H1 (cell line): ENCODE measurements around the gene CORO1C. TPM values are rescaled to one million over a fixed set of nuclear protein-coding genes. Genes with fewer than 3 reads are reported as not detected.

Source experiments
- CTCF ChIA-PET: fragments of 300-600 bp; sonication (Branson Sonifier 250); formaldehyde crosslinking; loops from one replicate; lab custom pipeline; 2021; ENCODE audit not compliant: partially characterized antibody; lab: Charles Lee
- POLR2A ChIA-PET: fragments of 300-600 bp; sonication (Branson Sonifier 250); formaldehyde crosslinking; loops from one replicate; lab custom pipeline; 2021; ENCODE audit warnings: inconsistent platforms; ENCODE audit not compliant: partially characterized antibody; lab: Charles Lee
- DNase-seq, 2 experiments: peaks; one replicate each; pipeline versions ENCODE4 v3.0.0 to v3.0.0-alpha.2; 2010 to 2022; ENCODE audit warnings: low spot score in 2 of 2, low read depth in 1 of 2, mixed read lengths in 1 of 2
- FAIRE-seq: peaks from 2 replicates; lab custom pipeline; 2011; peaks lifted over from hg19 to GRCh38; lab: Jason Lieb, UNC
- H2AFZ ChIP-seq: 2 replicates; pipeline ENCODE4 v1.8.1; 2012; ENCODE audit warnings: low read length, inconsistent platforms
- H2AK5ac ChIP-seq: 2 replicates; pipeline ENCODE4 v1.6.1; 2013; ENCODE audit warnings: low read depth, low read length
- H2BK120ac ChIP-seq: replicated peaks from 2 replicates; pipeline ENCODE3; 2013; ENCODE audit warnings: low read depth, low read length, inconsistent platforms
- H2BK12ac ChIP-seq: 2 replicates; pipeline ENCODE4 v1.6.1; 2013; ENCODE audit warnings: low read depth, low read length
- H2BK15ac ChIP-seq: 2 replicates; pipeline ENCODE4 v1.6.1; 2013; ENCODE audit warnings: low read length
- H2BK20ac ChIP-seq: 2 replicates; pipeline ENCODE4 v1.6.1; 2013; ENCODE audit warnings: low read length
- H2BK5ac ChIP-seq: 2 replicates; pipeline ENCODE4 v1.6.1; 2013; ENCODE audit warnings: low read depth, low read length
- H3K14ac ChIP-seq: 2 replicates; pipeline ENCODE4 v1.6.1; 2013; ENCODE audit warnings: inconsistent platforms; ENCODE audit not compliant: insufficient read length
- H3K18ac ChIP-seq: 2 replicates; pipeline ENCODE4 v1.6.1; 2013; ENCODE audit warnings: low read length; ENCODE audit errors: extremely low read depth
- H3K23ac ChIP-seq: 2 replicates; pipeline ENCODE4 v1.6.1; 2013; ENCODE audit warnings: inconsistent platforms; ENCODE audit not compliant: insufficient read length
- H3K23me2 ChIP-seq: 2 replicates; pipeline ENCODE4 v1.6.1; 2013; ENCODE audit warnings: low read depth, low read length
- H3K27ac ChIP-seq: 2 replicates; pipeline ENCODE4 v1.6.1; 2011; ENCODE audit warnings: low read depth, low read length, inconsistent platforms
- H3K27me3 ChIP-seq, 4 experiments: replicated peaks in 1 of 4; 1 replicate in 1 of 4; 2 replicates in 3 of 4; pipeline versions ENCODE4 v1.6.1 to v1.8.1; 2011 to 2013; ENCODE audit warnings: low read length in 3 of 4, mild to moderate bottlenecking in 3 of 4, inconsistent platforms in 2 of 4, mixed read lengths in 2 of 4, moderate library complexity in 1 of 4; ENCODE audit not compliant: control insufficient read depth in 3 of 4, insufficient read depth in 3 of 4; ENCODE audit errors: extremely low read depth in 1 of 4
- H3K36me3 ChIP-seq, 4 experiments: 2 replicates each; pipeline versions ENCODE4 v1.6.1 to v1.8.1; 2011 to 2013; ENCODE audit warnings: mild to moderate bottlenecking in 4 of 4, low read length in 3 of 4, moderate library complexity in 2 of 4, control low read depth in 1 of 4, inconsistent platforms in 1 of 4; ENCODE audit not compliant: insufficient read depth in 4 of 4, control insufficient read depth in 2 of 4
- H3K4ac ChIP-seq: replicated peaks from 2 replicates; pipeline ENCODE3; 2013; ENCODE audit warnings: low read length, low read depth, mixed read lengths, inconsistent platforms; ENCODE audit not compliant: insufficient read length
- H3K4me1 ChIP-seq, 4 experiments: replicated peaks in 1 of 4; 1 replicate in 1 of 4; 2 replicates in 3 of 4; pipeline versions ENCODE4 v1.6.1 to v1.8.1; 2011 to 2013; ENCODE audit warnings: low read length in 3 of 4, inconsistent platforms in 2 of 4, mixed read lengths in 1 of 4; ENCODE audit not compliant: insufficient read depth in 4 of 4, control insufficient read depth in 3 of 4
- H3K4me2 ChIP-seq, 2 experiments: 2 replicates each; pipeline versions ENCODE4 v1.6.1 to v1.8.1; 2011 to 2013; ENCODE audit warnings: low read depth in 2 of 2, low read length in 2 of 2, control low read depth in 1 of 2, inconsistent platforms in 1 of 2, mild to moderate bottlenecking in 1 of 2; ENCODE audit not compliant: insufficient read depth in 1 of 2
- H3K4me3 ChIP-seq, 4 experiments: fragments of 200-600, 300-600 bp in 1 of 4; sonication (generic), shearing (Covaris generic), sonication (Bioruptor Twin) in 1 of 4; 2 replicates each; pipeline versions ENCODE4 v1.5.1 to v1.8.1; 2011 to 2016; ENCODE audit warnings: low read length in 4 of 4, low read depth in 3 of 4, control low read depth in 2 of 4, inconsistent platforms in 2 of 4, mild to moderate bottlenecking in 2 of 4, mixed read lengths in 1 of 4, moderate library complexity in 1 of 4; ENCODE audit not compliant: insufficient read depth in 2 of 4; ENCODE audit errors: extremely low read depth in 1 of 4
- H3K56ac ChIP-seq: replicated peaks from 2 replicates; pipeline ENCODE3; 2013; ENCODE audit warnings: low read depth, mild to moderate bottlenecking, mixed read lengths, low read length, inconsistent platforms; ENCODE audit not compliant: insufficient read length
- H3K79me1 ChIP-seq: 2 replicates; pipeline ENCODE4 v1.6.1; 2013; ENCODE audit warnings: low read depth, low read length, control low read depth
- H3K79me2 ChIP-seq, 2 experiments: 2 replicates each; pipeline versions ENCODE4 v1.6.1 to v1.8.1; 2012 to 2013; ENCODE audit warnings: low read length in 2 of 2, mild to moderate bottlenecking in 2 of 2, inconsistent platforms in 1 of 2; ENCODE audit not compliant: insufficient read depth in 2 of 2, control insufficient read depth in 1 of 2
- H3K9ac ChIP-seq, 4 experiments: replicated peaks in 1 of 4; 1 replicate in 1 of 4; 2 replicates in 3 of 4; pipeline versions ENCODE4 v1.6.1 to v1.8.1; 2011 to 2013; ENCODE audit warnings: low read depth in 3 of 4, low read length in 3 of 4, control low read depth in 2 of 4, mild to moderate bottlenecking in 2 of 4, moderate library complexity in 2 of 4, inconsistent platforms in 1 of 4; ENCODE audit errors: extremely low read depth in 1 of 4
- H3K9me3 ChIP-seq, 2 experiments: 2 replicates each; pipeline versions ENCODE4 v1.6.1 to v1.8.1; 2012 to 2013; ENCODE audit warnings: mild to moderate bottlenecking in 2 of 2, moderate library complexity in 2 of 2, control low read depth in 1 of 2, inconsistent platforms in 1 of 2, low read depth in 1 of 2, low read length in 1 of 2, mixed read lengths in 1 of 2; ENCODE audit not compliant: insufficient read depth in 2 of 2
- H4K20me1 ChIP-seq, 2 experiments: replicated peaks in 1 of 2; 2 replicates each; pipeline versions ENCODE3 to v1.8.1; 2011 to 2013; ENCODE audit warnings: inconsistent platforms in 2 of 2, low read length in 2 of 2, mild to moderate bottlenecking in 1 of 2; ENCODE audit not compliant: insufficient read depth in 2 of 2, control insufficient read depth in 1 of 2
- H4K5ac ChIP-seq: 2 replicates; pipeline ENCODE4 v1.6.1; 2013; ENCODE audit warnings: low read length, low read depth, mixed read lengths, inconsistent platforms; ENCODE audit not compliant: insufficient read length
- H4K8ac ChIP-seq: 2 replicates; pipeline ENCODE4 v1.8.0; 2013; ENCODE audit warnings: mild to moderate bottlenecking, moderate library complexity, low read length, inconsistent platforms; ENCODE audit not compliant: insufficient read depth; ENCODE audit errors: extremely low read depth
- H4K91ac ChIP-seq: replicated peaks from 2 replicates; pipeline ENCODE3; 2013; ENCODE audit warnings: low read length, mixed read lengths, inconsistent platforms; ENCODE audit not compliant: insufficient read length
- CEBPB ChIP-seq: IDR thresholded peaks from 2 replicates; pipeline ENCODE4 v1.6.1; 2012; ENCODE audit warnings: low read depth, low read length
- JUND ChIP-seq: IDR thresholded peaks from 2 replicates; pipeline ENCODE4 v1.6.1; 2011; ENCODE audit warnings: mild to moderate bottlenecking, improper control_type of control experiment, low read length
- PHF8 ChIP-seq: fragments of 200-600 bp; sonication (generic); conservative IDR thresholded peaks from 2 replicates; pipeline ENCODE4 v1.7.1; 2012; ENCODE audit warnings: low read depth, mild to moderate bottlenecking, inconsistent platforms, low read length, moderate library complexity
- RAD21 ChIP-seq, 2 experiments: IDR thresholded peaks in 1 of 2; conservative IDR thresholded peaks in 1 of 2; 2 replicates each; pipeline ENCODE4 v1.6.1; 2011; ENCODE audit warnings: low read depth in 2 of 2, low read length in 2 of 2, improper control_type of control experiment in 1 of 2, inconsistent platforms in 1 of 2, mild to moderate bottlenecking in 1 of 2, moderate library complexity in 1 of 2
- RXRA ChIP-seq: IDR thresholded peaks from 2 replicates; pipeline ENCODE4 v1.6.1; 2011; ENCODE audit warnings: low read depth, mild to moderate bottlenecking, low read length, moderate library complexity; ENCODE audit not compliant: insufficient read depth
- TAF7 ChIP-seq: optimal IDR thresholded peaks from 2 replicates; pipeline ENCODE3; 2011; ENCODE audit warnings: low read depth, mild to moderate bottlenecking, inconsistent platforms, low read length, moderate library complexity, borderline replicate concordance
- WGBS, 2 experiments: shearing (Covaris generic) in 1 of 2; methylation state at CpG; one replicate each; pipeline versions ENCODE4 v1.1.6 to v1.1.7; 2013 to 2015; ENCODE audit warnings: low lambda C conversion rate in 2 of 2, mixed read lengths in 2 of 2, inconsistent platforms in 1 of 2, low coverage in 1 of 2, missing lambda C conversion rate in 1 of 2; ENCODE audit not compliant: insufficient replicate concordance in 2 of 2, insufficient coverage in 1 of 2, insufficient read length in 1 of 2; ENCODE audit errors: extremely low coverage in 1 of 2, missing lambda C conversion rate in 1 of 2; 5-methylcytosine and 5-hydroxymethylcytosine counted together
- polyA plus RNA-seq, 7 experiments: library from polyadenylated mRNA; depleted of rRNA in 3 of 7; stranded (reverse) in 5 of 7; unstranded in 2 of 7; fragments of >200 nt in 5 of 7; fragments of 200-250 nt in 2 of 7; gene quantifications; 1 replicate in 5 of 7; 2 replicates in 1 of 7; 4 replicates in 1 of 7; pipeline versions ENCODE4 v1.2.1 to v1.2.3, GENCODE V29; 2011 to 2013; ENCODE audit warnings: missing spikeins in 2 of 7, mixed read lengths in 2 of 7
- total RNA-seq: library from RNA; stranded (reverse); fragmentation: NEBNext Ultra II Directional; extraction: Animal tissue kit (Norgen Biotek cat#: 25700); gene quantifications from 2 replicates; pipeline ENCODE4 v1.2.1, GENCODE V29; 2021
- TF ChIP-seq, protein P1 (sequence below), 3 experiments: IDR thresholded peaks; 1 replicate in 2 of 3; 2 replicates in 1 of 3; pipeline versions ENCODE4 v1.5.1 to v1.6.1; 2011; ENCODE audit warnings: low read length in 3 of 3, mild to moderate bottlenecking in 3 of 3, inconsistent platforms in 2 of 3, low read depth in 1 of 3, moderate library complexity in 1 of 3; ENCODE audit not compliant: insufficient read depth in 1 of 3; ENCODE audit errors: control extremely low read depth in 1 of 3

Gene CORO1C
- total and polyA plus RNA-seq, 2 of the 8 experiments (the other 6 are each of a cell fraction or from before 2014, with no cell fraction given), result 72.7 to 120 TPM

DNA sequence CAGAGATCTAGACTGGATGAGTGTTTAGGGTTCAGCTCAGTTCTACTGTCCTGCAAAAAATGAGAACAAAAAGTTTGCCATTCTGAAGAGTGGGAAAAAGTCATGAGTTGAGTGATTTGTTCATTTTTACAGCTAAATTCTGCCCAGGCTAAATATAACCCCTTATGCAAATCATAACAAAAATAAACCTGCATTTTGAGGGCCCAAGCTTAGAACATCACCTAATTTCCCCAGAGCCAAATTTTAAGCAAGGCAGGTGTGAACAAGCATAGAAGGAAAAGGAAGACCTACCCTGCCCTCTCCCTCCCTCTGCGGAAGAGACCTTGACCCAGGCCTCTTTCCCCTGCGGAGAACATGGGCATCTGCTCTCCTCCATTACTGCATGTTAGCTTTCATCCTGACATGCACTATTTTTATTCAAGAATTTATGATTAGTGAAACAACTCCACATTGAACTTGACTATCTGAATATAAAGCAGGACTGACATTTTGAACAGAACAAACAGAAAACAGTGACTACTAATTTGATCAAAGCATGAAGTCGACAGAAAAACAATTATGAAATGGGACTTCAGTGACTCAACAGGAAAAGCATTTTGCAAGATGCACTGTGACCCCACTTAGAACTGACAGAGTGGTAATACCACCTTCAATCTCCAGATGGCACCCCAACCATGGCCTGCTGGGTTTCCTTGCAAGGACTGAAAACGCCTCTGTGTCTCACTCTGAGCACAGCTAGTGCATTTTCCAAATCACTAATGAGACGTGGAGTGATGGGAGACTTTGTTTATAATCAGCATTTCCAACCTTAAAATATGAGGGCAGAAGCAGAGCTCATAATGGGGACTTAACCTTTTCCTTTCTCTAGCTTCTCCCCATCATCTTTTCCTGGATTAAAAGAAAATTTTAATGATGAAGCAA, 66.7 kb downstream of the CORO1C start:
- DNase-seq, result peak; percentile 63 to 86
- no peak overlapping the region for H2BK12ac ChIP-seq
- CTCF ChIA-PET, result interaction anchor here (0.6 to 10.4 kb wide), 67 partner anchors 10 to 430 kb away, joined by 3 to 188 read pairs (median 5); partner anchors contain the start of genes SART3 and USP30
- H4K20me1 ChIP-seq, result peaks cover 5 to 7% of the 10 kb centered on the region in 2 experiments
- no peak overlapping the region for H3K4me2 ChIP-seq
- no peak overlapping the region for H2BK20ac ChIP-seq
- no peak overlapping the region for H3K14ac ChIP-seq
- FAIRE-seq, result peak; percentile 50
- H3K56ac ChIP-seq, result no peak overlapping the region
- H3K79me1 ChIP-seq, result peaks cover 10% of the 10 kb centered on the region; the same call in 1 of the 2 replicates
- H3K9me3 ChIP-seq, result no peaks in the 10 kb centered on the region
- 34% methylated on average over 5 of the region's 5 CpGs; no CpG with 5 or more reads in 1 of the 2 experiments for WGBS, 2 experiments
- no peak overlapping the region for H3K23ac ChIP-seq
- H2BK120ac ChIP-seq, result no peak overlapping the region
- H2AFZ ChIP-seq, result no peak overlapping the region
- no peak overlapping the region for H4K5ac ChIP-seq
- H3K4me3 ChIP-seq, result no peak overlapping the region
- peaks cover 0 to 3% (median 0%) of the 10 kb centered on the region in 4 experiments; a peak in 3 of 7 replicates for H3K4me1 ChIP-seq
- H4K8ac ChIP-seq, result no peak overlapping the region
- POLR2A ChIA-PET, result interaction anchor here (0.7 to 1.5 kb wide), 7 partner anchors 12 to 89 kb away, joined by 3 to 6 read pairs (median 3); no protein-coding TSS in a partner anchor
- H3K9ac ChIP-seq, result no peak overlapping the region
- H2AK5ac ChIP-seq, result no peak overlapping the region
- peaks cover 0 to 10% of the 10 kb centered on the region in 2 experiments; a peak in 2 of 4 replicates for H3K79me2 ChIP-seq
- no peaks in the 10 kb centered on the region for H3K27me3 ChIP-seq
- H2BK15ac ChIP-seq, result no peak overlapping the region
- no peak overlapping the region for H3K18ac ChIP-seq
- no peaks in the 10 kb centered on the region for H3K23me2 ChIP-seq
- no peaks in the 10 kb centered on the region for H3K36me3 ChIP-seq
- H4K91ac ChIP-seq, result no peak overlapping the region
- no peak overlapping the region for H3K27ac ChIP-seq
- no peak overlapping the region for H2BK5ac ChIP-seq
- H3K4ac ChIP-seq, result no peak overlapping the region
- no peak for TF ChIP-seq PHF8
- peak; percentile 12 for TF ChIP-seq TAF7
- TF ChIP-seq, protein P1, sequence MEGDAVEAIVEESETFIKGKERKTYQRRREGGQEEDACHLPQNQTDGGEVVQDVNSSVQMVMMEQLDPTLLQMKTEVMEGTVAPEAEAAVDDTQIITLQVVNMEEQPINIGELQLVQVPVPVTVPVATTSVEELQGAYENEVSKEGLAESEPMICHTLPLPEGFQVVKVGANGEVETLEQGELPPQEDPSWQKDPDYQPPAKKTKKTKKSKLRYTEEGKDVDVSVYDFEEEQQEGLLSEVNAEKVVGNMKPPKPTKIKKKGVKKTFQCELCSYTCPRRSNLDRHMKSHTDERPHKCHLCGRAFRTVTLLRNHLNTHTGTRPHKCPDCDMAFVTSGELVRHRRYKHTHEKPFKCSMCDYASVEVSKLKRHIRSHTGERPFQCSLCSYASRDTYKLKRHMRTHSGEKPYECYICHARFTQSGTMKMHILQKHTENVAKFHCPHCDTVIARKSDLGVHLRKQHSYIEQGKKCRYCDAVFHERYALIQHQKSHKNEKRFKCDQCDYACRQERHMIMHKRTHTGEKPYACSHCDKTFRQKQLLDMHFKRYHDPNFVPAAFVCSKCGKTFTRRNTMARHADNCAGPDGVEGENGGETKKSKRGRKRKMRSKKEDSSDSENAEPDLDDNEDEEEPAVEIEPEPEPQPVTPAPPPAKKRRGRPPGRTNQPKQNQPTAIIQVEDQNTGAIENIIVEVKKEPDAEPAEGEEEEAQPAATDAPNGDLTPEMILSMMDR (IDR thresholded peaks at IDR 0.05; ENCODE audit: control extremely low read depth in 1 of 3, insufficient read depth in 1 of 3, low read depth in 1 of 3, low read length in 3 of 3), result peak; percentile 77 to 98 (median 91)
- 0 out of 2 replicates have a peak, but pooled peaks have one; percentile 47 for TF ChIP-seq JUND
- peak; percentile 99 to 100 for TF ChIP-seq RAD21 (IDR thresholded peaks at IDR 0.05 in 1 of 2, conservative IDR thresholded peaks at IDR 0.05 in 1 of 2; ENCODE audit: low read depth in 2 of 2, low read length in 2 of 2)
- TF ChIP-seq CEBPB, result 0 out of 2 replicates have a peak, but pooled peaks have one; percentile 11
- TF ChIP-seq RXRA, result 0 out of 2 replicates have a peak, but pooled peaks have one; percentile 51
